Spleen (tissue), 7 donors: ENCODE results near the gene CCL17.

Experiments
- CTCF ChIP-seq, 11 experiments: fragments of 200-600 bp in 7 of 11; fragments of 450-650 bp in 4 of 11; sonication (generic) in 4 of 11; IDR thresholded peaks in 8 of 11; conservative IDR thresholded peaks in 3 of 11; 1 replicate in 7 of 11; 2 replicates in 4 of 11; pipeline versions ENCODE4 v1.4.0 to v1.8.0; 2016 to 2021; ENCODE audit warnings: antibody characterized with exemption in 11 of 11, inconsistent platforms in 4 of 11, mild to moderate bottlenecking in 1 of 11
- POLR2A ChIP-seq, 3 donors: fragments of 450-650 bp; IDR thresholded peaks; one replicate each; pipeline ENCODE4 v1.5.1; 2017; ENCODE audit warnings: antibody characterized with exemption in 3 of 3, mild to moderate bottlenecking in 1 of 3
- POLR2AphosphoS5 ChIP-seq, 3 donors: sonication (generic); formaldehyde crosslinking; IDR thresholded peaks; one replicate each; pipeline ENCODE4 v1.5.1; 2017; ENCODE audit warnings: antibody characterized with exemption in 3 of 3
- donor health status: DM: no; HTN: no; CAD: no; lungs with moderate emphysema.
- donor health status: DM: no; HTN: no; CAD: no.
- donor health status: DM: no; HTN: no; CAD: no.

GRCh38 chr16:57430955-57431354, 26.4 kb downstream of the CCL17 start:
- TF ChIP-seq CTCF (IDR thresholded peaks at IDR 0.05 in 8 of 11, conservative IDR thresholded peaks at IDR 0.05 in 3 of 11) (no peak), POLR2A (IDR thresholded peaks at IDR 0.05) (no peak), POLR2AphosphoS5 (IDR thresholded peaks at IDR 0.05) (no peak)
